GM21825 (cell line): ENCODE measurements around the gene CEP63.
"Not testable (repeated sequence)": the region's sequence is repeated elsewhere in the genome, so short reads cannot be mapped to it uniquely, and the experiment has no call there.

ENCODE experiments used
- ATAC-seq: cut with Tn5 transposase; IDR thresholded peaks from one replicate; pipeline ENCODE4 v1.9.1; 2021; ENCODE audit warnings: mild to moderate bottlenecking, moderate library complexity; ENCODE audit not compliant: unreplicated experiment

Gene CEP63

DNA sequence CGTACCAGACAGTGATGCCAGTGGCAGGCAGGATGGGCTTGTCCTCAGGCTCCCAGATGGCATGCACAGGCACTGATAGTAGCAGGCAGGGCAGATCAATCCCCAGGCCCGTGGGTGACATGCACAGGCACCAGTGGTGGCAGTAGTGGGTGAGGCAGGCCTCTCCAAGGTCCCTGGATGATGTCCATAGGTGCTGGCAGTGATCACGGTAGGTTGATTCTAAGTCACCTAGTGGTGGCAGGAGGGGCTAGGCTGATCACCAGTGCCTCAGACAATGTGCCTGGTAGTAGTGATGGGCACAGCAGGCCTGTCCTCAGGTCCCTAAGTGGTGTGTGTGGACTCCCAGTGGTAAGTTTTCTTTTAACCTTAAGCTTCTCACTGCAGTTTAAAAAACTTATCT is 19.6 kb downstream of the CEP63 start:
- ATAC-seq, result no peak

DNA sequence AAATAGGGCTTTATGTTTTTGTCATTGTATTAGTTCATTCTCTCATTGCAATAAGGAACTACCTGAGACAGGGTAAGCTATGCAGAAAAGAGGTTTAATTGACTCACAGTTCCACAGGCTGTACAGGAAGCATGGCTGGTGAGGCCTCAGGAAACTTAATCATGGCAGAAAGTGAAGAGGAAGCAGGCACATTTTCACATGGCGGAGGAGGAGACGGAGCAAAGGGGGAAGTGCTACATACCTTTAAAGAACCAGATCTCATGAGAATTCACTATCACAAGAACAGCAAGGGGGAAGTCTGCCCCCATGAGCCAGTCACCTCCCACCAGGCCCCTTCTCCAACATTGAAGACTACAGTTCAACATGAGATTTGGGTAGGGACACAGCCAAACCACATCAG is 25.6 kb downstream of the CEP63 start:
- ATAC-seq, result no peak

DNA sequence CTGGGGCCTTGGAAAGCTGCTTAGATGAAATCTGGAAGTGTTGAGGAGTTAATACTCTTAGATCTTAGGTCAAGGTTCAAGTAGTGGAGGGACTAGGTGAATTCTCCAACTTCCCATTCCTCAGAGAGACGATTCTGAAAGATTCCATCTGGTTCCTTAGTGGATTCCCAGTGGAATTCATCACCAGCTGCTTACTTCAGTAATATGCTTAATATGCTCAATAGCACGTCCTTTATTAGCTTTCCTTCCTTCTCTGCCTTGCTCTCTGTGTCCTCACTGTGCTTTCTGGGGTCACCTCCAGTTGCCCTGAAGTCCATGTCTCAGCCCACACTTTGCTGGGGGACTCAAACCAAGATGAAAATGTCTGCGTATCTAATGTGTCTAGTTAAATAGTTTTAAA is 31.0 kb downstream of the CEP63 start:
- ATAC-seq, result no peak

DNA sequence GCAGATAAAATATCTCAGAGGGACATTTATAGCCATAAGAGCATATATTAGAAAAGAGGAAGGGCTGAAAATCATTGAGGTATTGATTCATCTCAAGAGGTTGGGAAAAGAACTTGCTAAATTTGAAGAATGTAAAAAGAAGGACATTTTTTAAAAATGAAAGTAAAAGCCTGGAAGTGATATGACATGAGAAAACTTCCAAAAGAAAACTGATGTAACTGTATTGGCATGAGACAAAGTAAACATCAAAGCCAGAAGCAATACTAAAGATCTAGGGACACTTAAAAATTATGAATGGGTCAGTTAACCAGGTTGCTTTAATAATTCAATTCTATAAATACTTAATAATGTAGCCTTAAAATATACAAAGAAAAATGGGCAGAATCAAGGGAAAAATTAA is 31.9 kb downstream of the CEP63 start:
- no peak for ATAC-seq

DNA sequence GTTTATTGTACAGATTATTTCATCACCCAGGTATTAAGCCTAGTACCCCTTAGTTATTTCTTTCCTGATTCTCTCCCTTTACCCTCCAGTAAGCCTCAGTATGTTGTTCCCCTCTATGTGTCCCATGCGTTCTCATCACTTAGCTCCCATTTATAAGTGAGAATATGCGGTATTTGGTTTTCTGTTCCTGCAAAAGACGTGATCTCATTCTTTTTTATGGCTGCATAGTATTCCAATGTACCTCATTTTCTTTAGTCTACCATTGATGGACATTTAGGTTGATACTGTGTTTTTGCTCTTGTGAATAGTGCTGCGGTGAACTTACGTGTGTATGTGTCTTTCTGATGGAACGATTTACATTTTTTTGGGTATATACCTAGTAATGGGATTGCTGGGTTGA is 36.7 kb downstream of the CEP63 start:
- ATAC-seq, result no peak

DNA sequence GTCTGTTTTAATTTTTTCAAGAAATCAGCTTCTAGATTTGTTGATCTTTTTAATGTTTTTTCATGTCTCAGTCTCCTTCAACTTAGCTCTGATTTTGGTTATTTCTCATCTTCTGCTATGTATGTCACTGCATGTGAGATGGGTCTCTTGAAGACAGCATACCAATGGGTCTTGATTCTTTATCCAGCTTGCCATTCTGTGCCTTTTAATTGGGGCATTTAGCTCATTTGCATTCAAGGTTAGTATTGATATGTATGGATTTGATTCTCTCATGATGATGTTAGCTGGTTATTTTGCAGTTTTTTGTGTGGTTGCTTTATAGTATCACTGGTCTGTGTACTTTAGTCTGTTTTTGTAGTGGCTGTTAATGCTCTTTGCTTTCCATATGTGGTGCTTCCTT is 39.4 kb downstream of the CEP63 start:
- no peak for ATAC-seq

DNA sequence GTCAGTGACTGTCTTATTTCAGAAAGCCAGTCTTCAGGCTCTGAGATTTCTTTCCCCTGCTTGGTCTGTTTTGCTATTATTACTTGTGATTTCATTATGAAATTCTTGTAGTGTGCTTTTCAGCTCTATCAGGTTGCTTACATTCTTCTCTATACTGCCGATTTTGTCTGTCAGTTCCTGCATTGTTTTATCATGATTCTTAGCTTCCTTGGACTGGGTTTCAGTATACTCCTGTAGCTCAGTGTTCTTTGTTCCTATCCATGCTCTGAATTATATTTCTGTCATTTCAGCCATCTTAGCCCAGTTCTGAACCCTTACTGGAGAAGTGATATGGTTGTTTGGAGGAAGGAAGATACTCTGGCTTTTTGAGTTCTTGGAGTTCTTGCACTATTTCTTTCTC is 40.5 kb downstream of the CEP63 start:
- no peak for ATAC-seq

DNA sequence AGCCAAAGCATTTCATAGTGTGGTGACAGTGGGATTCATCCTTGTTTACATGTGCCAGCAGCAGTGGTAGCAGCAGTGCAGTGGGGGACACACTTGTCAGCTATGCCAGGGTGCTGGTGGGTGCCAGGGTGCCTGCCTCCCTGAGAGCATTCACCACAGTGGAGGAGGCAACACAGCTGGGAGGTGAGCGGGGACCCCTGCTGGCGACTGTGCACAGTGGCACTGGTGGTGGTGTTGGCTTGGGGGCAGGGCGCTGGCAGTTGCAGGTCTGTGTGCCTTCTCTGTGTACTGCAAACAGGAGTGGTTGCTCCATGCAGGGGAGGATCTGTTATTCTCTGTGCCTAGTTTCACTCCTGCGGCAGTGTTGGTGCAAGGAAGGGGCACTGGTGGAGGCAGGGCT is 41.2 kb downstream of the CEP63 start:
- ATAC-seq, result no peak

DNA sequence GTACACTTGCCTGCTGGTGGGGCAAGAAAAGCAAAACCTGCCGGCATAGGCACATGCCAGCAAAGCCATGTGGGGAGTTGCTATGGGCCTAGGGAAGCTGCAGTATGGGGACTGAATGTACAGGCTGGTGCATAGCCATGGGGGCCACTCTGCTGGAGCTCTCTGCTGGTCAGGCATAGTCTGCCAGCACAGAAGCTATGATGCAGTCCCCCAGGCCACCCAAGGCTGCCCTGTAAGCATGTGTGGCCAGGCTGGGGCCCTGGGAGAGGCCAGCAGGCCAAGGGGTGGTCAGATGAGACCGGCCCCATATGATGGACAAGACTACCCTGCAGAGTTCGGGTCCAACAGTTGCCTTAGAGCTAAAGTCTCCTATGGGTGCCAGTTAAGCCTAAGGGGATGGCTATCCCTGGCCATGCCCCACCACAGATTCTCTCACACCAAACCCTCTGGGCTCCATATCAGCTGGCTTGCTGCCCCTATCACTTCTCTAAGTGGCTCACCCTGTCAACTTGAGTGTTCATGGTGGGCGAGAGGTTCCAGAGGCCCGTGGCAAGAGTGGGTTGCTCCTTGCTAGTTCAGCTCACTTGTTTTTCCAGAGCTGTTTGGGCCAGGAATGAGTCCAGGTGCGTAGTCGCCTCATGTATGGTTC is 41.8 kb downstream of the CEP63 start:
- ATAC-seq, result no peak

DNA sequence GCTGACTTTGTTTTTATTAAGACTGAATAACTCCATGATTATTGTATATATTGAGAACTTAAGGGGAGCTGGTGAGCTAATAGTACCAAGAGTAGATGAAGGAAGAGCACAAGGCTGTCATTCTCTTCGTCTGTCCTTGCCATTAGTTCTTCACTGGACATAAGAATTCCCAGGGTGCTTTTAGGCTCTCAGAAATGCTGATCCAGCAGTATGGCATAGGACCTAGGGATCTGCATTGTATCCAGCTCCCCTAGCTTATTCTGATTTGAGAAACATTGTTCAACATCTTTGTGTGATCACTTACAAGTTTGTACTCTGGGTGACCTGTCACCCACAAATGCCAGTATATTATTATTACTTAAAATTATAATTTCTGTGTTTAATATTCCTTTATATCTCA is 47.6 kb downstream of the CEP63 start:
- ATAC-seq, result no peak

DNA sequence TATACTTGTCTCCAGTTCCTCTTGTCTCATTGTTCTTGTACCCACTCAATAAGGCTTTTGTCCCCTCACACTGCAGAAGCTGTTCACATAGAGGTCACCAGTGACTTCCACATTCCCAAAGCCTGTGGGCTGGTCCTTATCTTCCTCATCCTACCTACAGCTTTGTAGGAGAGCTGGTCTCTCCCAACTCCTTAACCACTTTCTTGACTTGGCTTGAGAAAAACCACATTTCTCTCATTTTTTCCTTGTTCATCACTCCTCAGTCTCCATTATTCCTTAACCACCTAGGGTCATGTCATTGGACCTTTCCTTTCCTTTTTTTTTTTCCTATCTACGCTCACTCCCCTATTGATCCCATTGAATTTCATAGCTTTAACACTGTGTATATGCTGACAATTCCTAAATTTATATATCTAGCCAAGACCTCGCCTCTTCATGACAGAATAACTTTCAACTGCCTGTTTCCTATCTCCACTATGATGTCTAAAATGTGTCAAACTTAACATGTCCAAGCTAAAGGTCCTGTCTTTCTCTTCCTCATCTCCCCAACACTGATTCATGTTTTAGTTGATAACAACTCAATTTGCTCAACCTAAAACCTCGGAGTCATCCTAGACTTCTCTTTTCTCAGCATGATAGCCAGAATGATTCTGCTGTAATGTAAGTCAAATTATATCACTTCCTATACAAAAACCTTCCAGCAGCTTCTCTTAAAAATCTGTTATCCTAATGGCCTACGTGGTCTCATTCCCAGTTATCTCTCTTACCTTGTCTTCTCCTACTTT is 49.5 kb downstream of the CEP63 start:
- no peak for ATAC-seq

DNA sequence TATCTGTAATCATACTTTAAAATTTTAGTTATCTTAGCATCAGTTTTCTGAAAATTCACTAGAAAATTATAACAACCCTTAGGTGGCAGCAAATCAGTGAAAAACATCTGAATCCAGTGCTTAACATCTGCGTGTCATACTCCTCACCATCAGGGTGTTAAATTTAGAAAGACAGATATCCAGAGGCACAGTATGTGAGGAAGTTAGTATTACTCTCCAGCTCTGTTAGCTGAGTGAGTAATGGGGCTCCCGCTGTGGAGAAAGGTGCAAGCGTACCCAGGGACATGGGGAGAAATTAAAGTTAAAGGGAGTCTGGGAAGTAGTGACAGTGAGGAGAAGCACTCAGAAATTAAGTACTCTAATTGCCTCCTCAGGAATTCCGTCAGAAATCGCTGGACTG is 50.9 kb downstream of the CEP63 start:
- no peak for ATAC-seq

DNA sequence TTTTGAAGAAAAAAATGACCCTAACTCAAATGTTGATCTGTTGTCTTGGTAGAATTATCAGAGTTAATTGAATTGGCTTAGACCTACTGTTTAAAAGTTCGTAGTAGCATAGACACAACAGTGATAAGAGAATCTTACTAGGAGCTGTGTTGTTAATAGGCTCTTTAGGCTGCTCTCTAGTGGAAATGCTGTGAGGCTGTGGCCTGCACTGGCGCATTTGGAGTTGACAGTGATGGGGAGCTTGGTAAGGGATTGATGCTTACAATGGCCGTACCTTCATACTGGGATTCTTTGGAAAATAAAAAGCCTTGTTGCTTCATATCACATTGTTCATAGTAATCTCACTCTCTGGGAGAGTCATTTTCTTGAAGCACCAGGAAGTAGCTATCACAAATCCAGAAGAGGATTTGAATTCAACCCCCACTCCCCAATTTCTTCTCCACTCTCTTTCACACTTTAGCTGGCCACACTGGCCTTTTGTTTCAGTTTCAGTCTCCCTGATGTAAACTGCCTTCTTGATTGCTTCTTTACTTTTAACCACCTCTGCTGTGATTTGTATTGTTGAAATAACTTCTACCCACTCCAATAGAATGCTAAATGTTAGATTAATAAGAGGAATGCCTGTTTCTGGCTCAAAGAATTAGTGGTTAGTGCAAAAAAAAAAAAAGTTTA is 56.6 kb downstream of the CEP63 start:
- no peak for ATAC-seq

DNA sequence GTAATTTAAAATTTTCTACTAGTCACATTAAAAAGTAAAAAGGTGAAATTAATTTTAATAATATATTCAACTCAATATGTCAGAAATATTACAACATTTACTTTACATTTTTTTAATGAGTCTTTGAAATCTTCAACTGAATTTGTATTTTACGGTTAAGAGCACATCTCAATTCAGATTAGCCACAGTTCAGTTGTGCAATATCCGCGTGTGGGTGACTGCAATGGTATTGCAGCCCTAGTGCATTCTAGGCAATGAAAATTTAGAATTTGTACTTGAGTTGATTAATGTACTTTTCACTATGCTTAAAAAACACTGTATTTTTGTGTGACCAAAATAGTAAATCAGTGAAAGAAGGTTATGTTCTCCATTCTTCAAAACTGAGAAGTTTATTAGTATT is 57.3 kb downstream of the CEP63 start:
- ATAC-seq, result no peak

DNA sequence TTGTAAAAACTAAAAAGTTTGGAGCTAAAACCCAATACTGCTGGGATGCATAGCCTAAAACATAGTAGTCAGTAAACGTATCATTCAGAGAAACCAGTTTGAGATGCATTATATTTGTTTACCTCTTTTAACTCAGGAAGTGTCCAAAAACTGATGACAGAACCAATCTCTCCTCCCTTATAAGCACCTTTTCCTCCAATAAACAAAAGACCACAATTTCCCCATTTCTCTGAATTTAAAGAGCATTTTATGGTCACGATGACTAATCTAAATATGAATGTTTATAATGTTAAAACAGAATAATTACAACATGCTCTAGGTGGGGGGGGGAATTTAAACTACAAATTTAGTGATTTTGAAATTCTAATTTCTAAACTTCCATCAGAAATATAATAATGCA is 58.5 kb downstream of the CEP63 start:
- no peak for ATAC-seq

DNA sequence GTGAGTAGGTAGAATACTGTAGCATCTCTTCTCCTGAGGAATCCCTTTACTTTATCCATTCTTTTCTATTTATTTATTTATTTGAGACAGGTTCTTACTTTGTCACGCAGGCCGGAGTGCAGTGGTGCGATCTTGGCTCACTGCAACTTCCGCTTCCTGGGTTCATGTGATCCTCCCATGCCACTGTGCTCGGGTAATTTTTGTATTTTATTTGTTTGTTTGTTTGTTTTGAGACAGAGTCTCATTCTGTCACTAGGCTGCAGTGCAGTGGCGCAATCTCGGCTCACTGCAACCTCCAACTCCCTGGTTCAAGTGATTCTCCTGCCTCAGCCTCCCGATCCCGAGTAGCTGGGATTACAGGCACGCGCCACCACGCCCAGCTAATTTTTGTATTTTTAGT is 58.9 kb downstream of the CEP63 start:
- ATAC-seq, result not testable (repeated sequence)

DNA sequence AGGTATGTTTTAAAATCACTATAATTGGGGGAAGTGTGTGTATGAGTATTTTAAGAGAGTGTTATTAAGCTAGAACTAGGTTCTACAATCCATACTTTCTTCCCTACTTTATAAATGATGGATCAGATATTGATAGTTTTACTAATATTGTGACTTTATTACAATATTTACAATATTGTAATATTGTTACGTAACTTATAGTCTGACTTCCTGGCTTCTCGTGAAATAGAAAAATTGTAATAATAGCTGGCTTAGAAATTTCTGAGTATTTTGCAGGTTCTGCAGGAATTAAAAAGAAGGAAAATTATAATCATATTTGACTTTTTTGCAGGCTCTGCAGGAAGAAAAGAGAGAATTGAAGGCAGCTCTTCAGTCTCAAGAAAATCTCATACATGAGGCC is 60.0 kb downstream of the CEP63 start:
- no peak for ATAC-seq

DNA sequence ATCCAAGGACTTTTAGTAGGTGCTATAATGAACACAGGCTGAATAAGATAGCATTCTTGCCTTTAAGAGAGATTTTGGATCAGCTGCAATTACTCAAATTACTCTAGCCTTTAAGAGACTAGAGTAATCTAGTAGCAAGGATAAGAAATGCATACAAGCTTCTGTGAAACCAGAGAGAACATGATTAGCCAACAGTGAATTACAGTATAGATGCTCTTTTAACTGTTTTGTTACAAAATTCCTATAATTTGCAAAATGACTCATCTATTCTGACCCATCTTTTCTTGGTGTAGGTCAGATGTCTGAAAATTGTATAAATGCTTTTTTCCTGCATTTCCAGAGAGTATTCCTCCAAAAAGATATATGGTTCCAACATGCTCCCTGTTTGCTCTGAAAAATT is 66.9 kb downstream of the CEP63 start:
- ATAC-seq, result no peak

DNA sequence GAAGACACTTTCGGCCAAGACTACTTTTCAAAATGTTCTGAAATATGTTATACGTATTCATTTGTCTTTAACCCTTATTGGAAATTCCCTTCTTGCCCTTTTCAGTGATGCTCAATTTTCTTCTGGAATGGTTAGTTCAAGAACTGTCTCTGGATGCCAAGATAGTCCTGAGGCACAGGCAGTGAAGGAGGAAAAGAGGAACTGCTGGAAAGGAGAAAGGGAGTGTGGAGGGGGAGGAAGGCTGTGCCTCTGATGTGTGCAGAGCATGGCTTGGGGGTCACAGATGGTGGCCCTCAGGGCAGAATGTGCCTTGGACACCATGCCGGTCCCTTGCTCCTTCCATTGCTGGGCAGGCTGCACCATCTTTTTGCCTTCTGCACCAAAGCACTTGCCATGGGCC is 73.7 kb downstream of the CEP63 start:
- ATAC-seq, result no peak

DNA sequence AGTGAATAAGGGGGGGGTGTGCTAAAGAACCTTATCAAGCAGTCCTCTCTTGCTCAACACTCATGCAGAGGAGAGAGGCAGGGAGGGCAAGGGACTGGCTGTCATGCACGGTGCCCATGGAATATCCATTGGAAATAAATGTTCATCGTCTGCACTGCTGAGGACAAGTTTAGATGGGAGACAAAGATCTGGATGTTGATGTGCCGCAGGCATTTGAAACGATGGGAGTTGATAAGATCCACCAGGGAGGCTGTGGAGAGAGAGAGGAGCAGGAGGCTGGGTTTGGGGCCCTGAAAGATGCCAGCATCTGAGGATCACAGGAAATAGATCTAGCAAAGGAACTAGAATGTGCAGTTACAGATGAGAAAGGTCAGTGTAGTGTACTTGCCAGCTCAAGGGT is 76.2 kb downstream of the CEP63 start:
- no peak for ATAC-seq

DNA sequence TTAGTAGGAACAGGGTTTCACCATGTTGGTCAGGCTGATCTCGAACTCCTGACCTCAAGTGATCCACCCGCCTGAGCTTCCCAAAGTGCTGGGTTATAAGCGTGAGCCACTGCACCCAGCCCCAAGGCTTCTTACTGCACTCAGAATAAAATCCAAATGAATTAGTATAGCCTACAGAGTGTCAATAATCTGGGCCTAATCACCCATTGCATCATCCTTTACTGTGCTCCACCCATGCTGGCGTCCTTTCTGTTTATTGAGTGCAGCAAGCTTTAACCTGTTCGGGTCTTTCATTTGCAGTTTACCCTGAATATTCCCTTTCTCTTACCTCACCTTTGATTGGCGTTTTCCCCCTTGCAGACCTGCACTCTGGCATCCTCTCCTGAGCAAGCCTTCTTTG is 77.7 kb downstream of the CEP63 start:
- no peak for ATAC-seq

DNA sequence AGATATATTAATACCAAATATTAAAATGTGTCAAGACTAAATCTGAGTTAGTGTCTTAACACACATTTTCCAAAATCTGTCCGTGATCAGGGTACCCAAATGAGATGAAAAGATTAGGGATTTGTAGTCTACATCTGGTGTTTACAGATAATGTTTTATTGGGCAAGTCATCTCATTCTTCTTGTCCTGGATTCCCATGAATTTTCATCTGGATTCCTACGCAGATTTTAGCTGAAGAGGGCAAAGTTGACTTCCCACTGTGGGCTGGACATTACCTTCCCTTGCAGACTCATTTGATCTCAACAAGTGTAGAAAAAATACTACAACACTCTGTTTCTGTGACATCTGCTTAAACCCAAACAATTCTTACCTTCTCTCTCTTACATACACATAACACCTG is 79.1 kb downstream of the CEP63 start:
- no peak for ATAC-seq
